Nephron (organoid): Measurements from ENCODE around the gene DOCK1.

Experiments used
- H3K27ac Mint-ChIP-seq, 3 experiments: 2 replicates each; pipeline ENCODE4 v1.8.0; 2020; ENCODE audit warnings: mixed read lengths in 3 of 3, mild to moderate bottlenecking in 2 of 3, moderate library complexity in 1 of 3
- H3K27me3 Mint-ChIP-seq: 2 replicates; pipeline ENCODE4 v1.8.0; 2021; ENCODE audit warnings: low read depth, mild to moderate bottlenecking, moderate library complexity, mixed read lengths
- H3K36me3 Mint-ChIP-seq: 2 replicates; pipeline ENCODE4 v1.8.0; 2020; ENCODE audit warnings: low read depth, mixed read lengths
- H3K4me1 Mint-ChIP-seq: 2 replicates; pipeline ENCODE4 v1.8.0; 2020; ENCODE audit warnings: mixed read lengths
- H3K4me3 Mint-ChIP-seq, 3 experiments: 2 replicates each; pipeline ENCODE4 v1.8.0; 2020; ENCODE audit warnings: mild to moderate bottlenecking in 3 of 3, mixed read lengths in 3 of 3, moderate library complexity in 2 of 3
- H3K9me3 Mint-ChIP-seq: 2 replicates; pipeline ENCODE4 v1.8.0; 2020; ENCODE audit warnings: mixed read lengths
- CTCF ChIP-seq, 3 experiments: fragments of 200-600 bp; sonication (generic); IDR thresholded peaks; one replicate each; pipeline ENCODE4 v1.5.0; 2021; ENCODE audit warnings: antibody characterized with exemption in 3 of 3; ENCODE audit not compliant: unreplicated experiment in 3 of 3

Gene DOCK1

GRCh38 chr10:127427926-127428325 is 522.7 kb downstream of the DOCK1 start:
- no peaks in the 10 kb centered on the region for H3K9me3 Mint-ChIP-seq
- no peaks in the 10 kb centered on the region for H3K27me3 Mint-ChIP-seq
- H3K36me3 Mint-ChIP-seq: peaks cover 63% of the 10 kb centered on the region
- no peak overlapping the region for H3K27ac Mint-ChIP-seq
- TF ChIP-seq CTCF (IDR thresholded peaks at IDR 0.05; ENCODE audit: unreplicated experiment in 3 of 3): no peak
- peaks cover 18% of the 10 kb centered on the region for H3K4me1 Mint-ChIP-seq
- H3K4me3 Mint-ChIP-seq: no peak overlapping the region

- H3K36me3 Mint-ChIP-seq: peaks cover 64% of the 10 kb centered on the region
- no peaks in the 10 kb centered on the region for H3K27me3 Mint-ChIP-seq
- TF ChIP-seq CTCF (IDR thresholded peaks at IDR 0.05; ENCODE audit: unreplicated experiment in 3 of 3): no peak
- no peaks in the 10 kb centered on the region for H3K9me3 Mint-ChIP-seq
- no peak overlapping the region for H3K4me3 Mint-ChIP-seq
- H3K27ac Mint-ChIP-seq: no peak overlapping the region
- peaks cover 12% of the 10 kb centered on the region for H3K4me1 Mint-ChIP-seq
These were observed 523.3 kb downstream of the DOCK1 start for GRCh38 chr10:127428385-127428980.

DNA sequence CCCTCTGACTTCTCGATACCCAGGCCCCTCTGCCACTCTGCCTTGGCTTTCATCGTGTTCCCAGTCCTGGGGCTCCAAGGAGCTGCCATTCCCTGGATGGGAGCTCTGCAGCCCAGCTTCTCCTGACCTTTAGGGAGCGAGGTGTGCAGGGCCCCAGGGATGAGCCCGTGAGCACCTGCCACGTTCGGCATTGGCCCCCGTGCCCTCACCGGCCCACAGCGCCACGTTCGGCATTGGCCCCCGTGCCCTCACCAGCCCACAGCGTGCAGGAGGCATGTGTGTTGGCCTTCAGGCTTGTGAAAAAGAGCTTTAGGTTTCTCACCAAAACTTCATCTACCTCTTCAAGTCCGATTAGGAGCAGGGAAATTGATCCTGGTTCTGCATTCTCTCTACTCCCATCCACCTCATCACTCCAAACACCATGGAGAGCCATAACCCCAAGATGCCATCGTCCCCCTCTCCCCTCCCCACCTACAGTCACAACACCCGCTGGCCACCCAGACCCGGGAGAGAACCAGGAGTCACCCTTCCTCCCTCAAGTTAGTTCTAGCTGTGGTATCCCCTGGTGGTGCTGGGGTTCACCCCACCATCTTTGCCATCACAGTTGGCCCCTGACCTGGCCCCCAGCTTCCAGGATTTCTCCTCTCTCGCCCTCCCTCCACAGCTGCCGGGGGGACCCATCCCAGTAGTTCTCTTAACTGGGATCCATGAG is 524.5 kb downstream of the DOCK1 start:
- no peak overlapping the region for H3K4me3 Mint-ChIP-seq
- no peak overlapping the region for H3K27ac Mint-ChIP-seq
- TF ChIP-seq CTCF (IDR thresholded peaks at IDR 0.05; ENCODE audit: unreplicated experiment in 3 of 3): no peak
- peaks cover 1% of the 10 kb centered on the region for H3K4me1 Mint-ChIP-seq
- peaks cover 5% of the 10 kb centered on the region for H3K27me3 Mint-ChIP-seq
- peaks cover 70% of the 10 kb centered on the region for H3K36me3 Mint-ChIP-seq
- no peaks in the 10 kb centered on the region for H3K9me3 Mint-ChIP-seq

- H3K36me3 Mint-ChIP-seq: peaks cover 68% of the 10 kb centered on the region
- TF ChIP-seq CTCF (IDR thresholded peaks at IDR 0.05; ENCODE audit: unreplicated experiment in 3 of 3): no peak
- H3K27ac Mint-ChIP-seq: no peak overlapping the region
- H3K4me1 Mint-ChIP-seq: peaks cover 11% of the 10 kb centered on the region
- H3K9me3 Mint-ChIP-seq: no peaks in the 10 kb centered on the region
- H3K4me3 Mint-ChIP-seq: no peak overlapping the region
- H3K27me3 Mint-ChIP-seq: peaks cover 5% of the 10 kb centered on the region
These were observed 526.3 kb downstream of the DOCK1 start for GRCh38 chr10:127431525-127431924.

GRCh38 chr10:127434006-127434405 is 528.8 kb downstream of the DOCK1 start:
- Mint-ChIP-seq H3K27ac (peak overlapping the region in 1 of 3 experiments; percentile 61), H3K36me3 (peaks cover 80% of the 10 kb centered on the region), H3K4me1 (peaks cover 11% of the 10 kb centered on the region), H3K4me3 (no peak overlapping the region), H3K9me3 (no peaks in the 10 kb centered on the region), H3K27me3 (peaks cover 5% of the 10 kb centered on the region)
- TF ChIP-seq CTCF (IDR thresholded peaks at IDR 0.05; ENCODE audit: unreplicated experiment in 3 of 3): no peak

GRCh38 chr10:127435246-127435645 is 530.0 kb downstream of the DOCK1 start:
- Mint-ChIP-seq H3K36me3 (peaks cover 82% of the 10 kb centered on the region), H3K4me3 (no peak overlapping the region), H3K27me3 (peaks cover 5% of the 10 kb centered on the region), H3K4me1 (peaks cover 11% of the 10 kb centered on the region), H3K27ac (peak overlapping the region; percentile 60 to 84 (median 63)), H3K9me3 (no peaks in the 10 kb centered on the region)
- TF ChIP-seq CTCF (IDR thresholded peaks at IDR 0.05; ENCODE audit: unreplicated experiment in 3 of 3): no peak
